NCI-H226 (cell line): Measurements from ENCODE around the gene CHST8.

Experiments
- DNase-seq: peaks from one replicate; pipeline ENCODE4 v3.0.0-alpha.2; 2015

The CHST8 gene

DNA sequence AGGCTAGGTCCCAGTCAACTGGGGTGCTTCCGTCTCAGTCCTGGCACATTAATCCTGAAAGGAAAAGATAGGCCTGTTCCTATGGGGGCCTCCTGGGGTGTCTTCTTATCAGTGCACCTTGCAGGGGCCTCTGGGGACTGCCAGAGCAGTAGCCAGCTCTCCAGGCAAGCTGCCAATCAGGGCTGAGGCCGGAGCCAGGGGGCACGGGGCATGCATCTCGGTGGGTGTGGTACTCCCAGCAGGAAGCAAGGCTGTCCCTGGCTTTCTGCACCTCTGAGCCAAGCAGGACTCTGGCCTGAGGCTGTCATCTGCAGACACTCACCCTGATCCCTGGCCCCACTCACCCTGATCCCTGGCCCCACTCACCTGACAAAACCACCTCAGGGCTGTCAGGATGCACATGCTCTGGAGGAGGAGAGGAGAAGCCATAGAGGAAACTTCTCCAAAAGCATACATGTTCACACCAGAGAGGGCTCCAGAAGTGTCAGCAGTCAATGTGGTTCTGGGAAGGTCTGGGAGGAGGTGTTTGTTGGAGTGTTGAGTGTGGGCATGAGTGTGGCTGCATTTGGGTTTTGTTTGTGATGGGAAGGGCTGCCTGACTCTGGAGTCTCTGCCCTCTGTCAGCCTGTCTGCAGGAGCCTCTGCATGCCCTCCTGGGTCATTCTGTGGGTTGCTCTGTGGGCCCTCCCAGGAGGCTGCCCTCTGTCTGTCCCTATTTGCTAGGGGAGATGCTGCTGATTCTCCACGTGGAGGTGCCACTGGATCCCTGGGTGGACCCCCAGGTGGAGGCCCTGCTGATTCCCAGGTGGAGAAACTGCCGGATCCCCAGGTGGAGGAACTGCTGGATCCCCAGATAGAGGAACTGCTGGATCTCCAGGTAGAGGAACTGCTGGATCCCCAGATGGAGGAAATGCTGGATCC, 152.2 kb downstream of the CHST8 start:
- DNase-seq, result no peak

DNA sequence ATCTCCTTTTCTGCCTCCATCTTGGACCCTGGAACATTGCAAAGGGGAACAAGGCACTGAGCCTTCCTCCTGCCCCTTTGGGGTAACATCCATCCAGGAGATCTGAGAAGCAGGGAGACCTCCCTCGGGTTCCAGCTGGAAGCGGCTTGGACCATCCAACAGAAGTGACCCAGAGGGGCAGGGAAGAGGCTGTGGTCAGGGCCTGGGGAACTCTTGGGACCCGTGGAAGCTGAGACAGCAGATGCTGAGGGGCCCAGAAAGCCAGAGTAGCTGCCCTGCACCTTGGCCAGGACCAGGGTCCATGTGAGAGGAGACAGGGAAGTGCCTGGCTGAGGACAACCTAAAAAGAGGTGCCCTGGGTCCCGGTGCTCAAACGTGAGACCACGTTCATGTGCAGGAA, 153.0 kb downstream of the CHST8 start:
- DNase-seq, result no peak

DNA sequence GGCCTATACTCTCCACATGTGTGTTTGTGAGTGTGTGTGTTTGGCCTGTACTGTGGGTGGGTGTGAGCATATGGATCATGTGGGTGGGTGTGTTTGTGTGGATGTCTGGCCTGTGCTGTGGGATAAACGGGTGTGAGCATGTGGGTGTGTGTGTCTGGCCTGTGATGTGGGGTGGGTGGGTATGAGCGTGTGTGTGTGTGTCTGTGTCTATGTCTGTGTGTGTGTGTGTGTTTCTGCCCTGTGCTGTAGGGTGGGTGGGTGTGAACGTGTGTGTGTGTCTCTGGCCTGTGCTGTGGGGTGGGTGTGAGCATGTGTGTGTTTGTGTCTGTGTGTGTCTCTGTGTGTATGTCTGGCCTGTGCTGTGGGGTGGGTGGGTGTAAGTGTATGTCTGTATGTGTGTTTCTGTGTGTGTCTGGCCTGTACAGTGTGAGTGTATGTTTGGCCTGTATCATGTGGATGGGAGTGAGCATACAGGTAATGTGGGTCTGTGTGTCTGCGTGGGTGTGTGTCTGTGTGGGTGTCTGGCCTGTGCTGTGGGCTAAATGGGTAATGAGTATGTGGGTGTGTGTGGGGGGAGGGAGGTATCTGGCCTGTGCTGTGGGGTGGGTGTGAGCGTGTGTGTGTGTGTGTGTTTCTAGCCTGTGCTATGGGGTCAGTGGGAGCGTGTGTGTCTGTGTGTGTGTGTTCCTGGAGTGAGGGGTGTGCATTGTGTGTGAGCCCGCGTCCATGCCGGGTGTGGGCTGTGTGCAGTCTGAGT, 154.2 kb downstream of the CHST8 start:
- no peak for DNase-seq

DNA sequence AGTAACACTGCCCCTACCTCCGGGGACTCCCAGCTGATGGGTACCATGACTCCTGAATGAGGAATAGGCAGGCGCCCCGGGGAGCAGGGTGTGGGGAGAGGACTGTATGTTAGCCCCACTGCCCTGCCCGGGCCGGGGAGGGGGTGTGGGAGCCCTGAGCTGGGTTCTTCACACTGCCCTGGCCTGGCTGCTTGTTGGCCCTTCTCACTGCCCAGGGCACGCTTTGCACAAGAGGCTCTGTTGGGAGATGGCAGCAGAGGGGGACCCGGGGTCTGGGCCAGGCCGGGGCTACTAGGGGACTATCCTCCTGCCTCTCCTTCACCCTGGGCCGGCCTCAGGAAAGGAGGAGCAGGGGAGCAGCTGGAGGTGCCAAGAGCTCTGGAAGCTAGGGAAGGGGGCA, 155.6 kb downstream of the CHST8 start:
- DNase-seq, result no peak

DNA sequence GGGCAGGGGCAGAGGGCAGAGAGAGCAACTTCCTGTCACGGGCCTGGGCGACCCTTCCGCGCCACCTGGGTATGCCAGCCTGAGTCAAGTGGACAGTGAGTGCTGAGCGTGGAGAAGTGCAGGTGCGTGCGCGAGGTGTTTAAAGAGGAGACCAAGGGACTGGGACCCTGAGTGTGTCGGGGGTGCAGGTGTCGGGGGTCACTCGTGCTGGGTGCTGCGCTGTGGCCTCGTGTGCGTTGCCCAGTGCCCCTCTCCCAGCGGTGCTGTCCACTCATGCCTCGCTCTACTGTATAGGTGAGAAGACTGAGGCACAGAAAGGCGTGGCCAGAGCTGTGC, 156.0 kb downstream of the CHST8 start:
- no peak for DNase-seq

DNA sequence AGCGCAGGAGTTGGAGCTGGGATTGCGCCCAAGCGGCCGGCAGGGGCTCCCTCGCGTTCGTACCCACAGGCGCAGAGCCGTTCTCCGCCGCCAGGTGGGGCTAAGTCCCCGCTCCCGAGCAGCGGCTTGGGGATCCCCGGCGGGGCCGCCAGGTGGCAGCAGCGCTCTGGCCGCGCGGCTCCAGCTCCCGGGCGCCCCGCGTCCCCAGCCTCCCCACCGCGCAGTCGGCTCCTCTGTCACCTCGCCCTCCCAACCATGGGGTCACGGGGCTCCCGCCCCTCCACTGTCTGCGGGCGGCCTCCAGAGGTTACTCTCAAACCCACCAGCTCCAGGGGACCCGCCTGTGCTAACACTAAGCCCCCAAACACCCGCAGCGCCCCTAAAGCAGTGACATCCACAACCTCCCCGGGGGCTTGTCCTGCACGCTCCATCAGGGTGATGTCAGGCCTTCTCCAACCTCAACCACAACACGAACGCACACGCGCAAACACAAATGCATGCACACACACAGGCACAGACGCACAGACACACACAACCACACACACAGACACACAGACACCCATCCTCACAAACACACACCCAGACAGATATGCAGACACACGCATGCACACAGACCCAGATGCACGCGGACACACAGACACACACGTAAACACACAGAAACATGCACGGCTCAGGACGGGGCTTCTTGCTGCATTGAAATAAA, 156.5 kb downstream of the CHST8 start:
- peak; percentile 42 for DNase-seq

DNA sequence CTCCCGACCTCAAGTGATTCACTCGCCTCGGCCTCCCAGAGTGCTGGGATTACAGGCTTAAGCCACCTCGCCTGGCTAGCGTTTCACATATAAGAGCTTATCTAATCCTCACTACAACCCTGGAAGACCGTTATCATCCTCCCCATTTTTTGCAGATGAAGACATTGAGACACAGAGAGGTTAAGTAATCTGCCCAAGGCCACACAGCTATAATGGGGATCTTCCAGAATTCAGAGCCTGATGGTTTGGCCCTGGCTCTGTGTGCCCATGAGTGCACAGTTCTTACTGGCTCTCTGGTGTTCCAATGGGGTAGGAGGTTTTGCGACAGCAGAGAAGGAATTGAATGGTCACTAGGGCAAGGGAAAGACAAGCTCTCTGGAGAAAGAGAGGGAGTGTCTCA, 158.1 kb downstream of the CHST8 start:
- no peak for DNase-seq

DNA sequence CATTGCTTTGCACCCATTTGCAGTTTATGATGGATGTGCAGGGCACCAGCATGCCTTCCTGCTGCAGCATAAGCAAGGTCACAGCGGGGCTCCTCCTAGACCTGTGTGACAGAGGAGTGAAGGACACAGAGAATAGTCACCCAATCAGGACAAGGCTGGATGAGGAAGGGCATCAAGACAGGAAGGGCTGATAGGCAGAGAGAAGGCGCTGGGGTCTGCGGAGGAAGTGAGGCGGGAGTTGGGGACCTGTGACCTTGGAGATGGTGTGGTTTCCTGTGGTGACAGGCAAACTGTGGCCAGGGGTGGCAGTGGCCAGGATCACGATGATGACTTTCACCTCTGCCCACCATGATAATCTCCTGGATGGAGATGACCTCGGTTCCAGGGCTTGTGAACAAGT, 158.5 kb downstream of the CHST8 start:
- no peak for DNase-seq

DNA sequence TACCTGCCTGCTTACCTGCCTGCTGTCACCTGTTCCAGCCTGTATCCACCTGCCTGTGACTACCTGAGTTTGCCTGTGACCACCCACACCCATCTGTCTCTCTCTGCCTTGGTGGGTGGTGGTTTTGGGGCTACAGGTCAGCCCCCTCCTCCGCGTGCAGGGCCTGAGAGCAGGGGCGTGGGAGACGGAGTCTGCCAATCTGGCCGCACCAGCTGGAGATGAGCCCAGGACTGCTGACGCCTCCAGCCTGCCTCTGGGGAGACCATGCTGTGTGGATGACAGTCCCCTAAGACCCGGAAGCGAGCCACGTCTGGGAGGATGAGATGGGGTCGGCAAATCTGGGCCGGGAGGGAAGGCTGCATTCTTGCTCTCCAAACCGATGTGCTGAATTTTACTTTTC, 159.0 kb downstream of the CHST8 start:
- no peak for DNase-seq

DNA sequence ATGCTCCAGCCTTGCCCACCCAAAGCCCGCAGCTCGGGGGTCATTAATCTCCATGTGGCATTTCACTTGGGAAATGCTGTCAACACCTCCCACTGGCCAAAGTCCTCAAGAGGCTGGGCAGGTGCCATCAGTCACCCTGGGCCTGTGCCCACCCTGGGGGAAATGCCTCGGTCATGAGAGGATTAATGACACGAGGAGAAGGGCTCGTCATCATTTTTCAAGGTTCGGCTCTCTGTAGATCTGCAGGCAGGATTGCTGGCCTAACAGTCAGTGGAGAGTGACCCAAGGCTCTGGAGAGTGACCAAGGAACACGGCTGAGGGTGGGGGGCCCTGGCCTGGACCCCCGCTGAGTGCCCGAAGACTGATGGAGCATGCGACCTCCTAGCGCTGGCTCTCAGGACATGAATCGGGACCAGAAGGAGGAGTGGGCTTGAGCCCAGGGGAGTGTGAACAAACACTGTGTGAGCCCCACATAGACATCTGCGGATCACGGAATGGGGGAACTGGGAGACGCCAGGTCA, 159.7 kb downstream of the CHST8 start:
- no peak for DNase-seq

DNA sequence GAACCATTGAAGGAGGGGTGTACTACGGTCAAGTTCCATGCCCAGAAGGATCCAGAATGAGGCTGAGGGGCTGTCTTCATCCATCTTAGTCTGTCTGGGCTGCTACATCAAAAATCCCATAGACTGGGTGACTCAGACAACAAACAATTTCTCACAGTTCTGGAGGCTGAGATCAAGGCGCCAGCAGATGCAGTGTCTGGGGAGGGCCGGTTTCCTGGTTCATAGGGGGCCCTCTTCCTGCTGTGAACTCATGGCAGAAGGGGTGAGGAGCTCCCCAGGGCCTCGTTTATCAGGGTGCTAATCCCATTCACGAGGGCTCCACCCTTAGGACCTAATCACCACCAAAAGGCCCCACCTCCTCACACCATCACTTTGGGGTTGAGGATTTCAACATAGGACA, 160.2 kb downstream of the CHST8 start:
- no peak for DNase-seq

DNA sequence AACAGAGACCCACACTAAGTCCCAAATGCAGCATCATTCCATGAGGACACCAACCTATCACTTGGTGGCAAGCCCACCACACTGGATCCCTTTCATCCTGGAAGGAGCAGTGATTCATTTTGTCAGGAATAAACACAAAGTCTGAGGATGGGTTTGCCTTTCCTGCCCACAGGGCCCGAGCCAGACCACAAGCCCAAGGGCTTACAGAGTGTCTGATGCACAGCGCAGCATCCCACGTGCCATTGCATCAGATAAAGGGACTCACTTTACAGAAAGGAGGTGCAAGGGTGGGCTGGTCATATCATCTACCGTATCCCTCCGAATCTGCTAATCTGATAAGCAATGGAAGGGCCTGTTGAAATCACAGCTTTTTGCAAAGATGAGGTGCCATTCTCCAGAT, 162.7 kb downstream of the CHST8 start:
- DNase-seq, result no peak

DNA sequence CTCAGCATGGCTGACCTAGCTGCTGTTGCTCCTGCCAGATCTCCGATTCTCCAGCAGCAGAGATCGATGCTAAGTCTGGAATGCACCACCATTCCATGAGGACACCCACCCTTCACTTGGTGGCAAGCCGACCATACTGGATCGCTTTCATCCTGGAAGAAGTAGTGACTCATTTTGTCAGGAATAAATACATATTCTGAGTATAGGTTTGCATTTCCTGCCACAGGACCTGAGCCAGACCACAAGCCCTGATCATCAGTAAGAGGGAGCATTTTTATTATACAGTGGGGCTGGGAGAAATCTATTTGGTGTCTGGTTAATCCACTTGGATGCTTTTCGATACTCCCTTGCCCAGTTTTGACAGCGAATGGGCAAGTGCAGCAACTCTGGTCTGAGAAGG, 164.0 kb downstream of the CHST8 start:
- DNase-seq, result no peak

DNA sequence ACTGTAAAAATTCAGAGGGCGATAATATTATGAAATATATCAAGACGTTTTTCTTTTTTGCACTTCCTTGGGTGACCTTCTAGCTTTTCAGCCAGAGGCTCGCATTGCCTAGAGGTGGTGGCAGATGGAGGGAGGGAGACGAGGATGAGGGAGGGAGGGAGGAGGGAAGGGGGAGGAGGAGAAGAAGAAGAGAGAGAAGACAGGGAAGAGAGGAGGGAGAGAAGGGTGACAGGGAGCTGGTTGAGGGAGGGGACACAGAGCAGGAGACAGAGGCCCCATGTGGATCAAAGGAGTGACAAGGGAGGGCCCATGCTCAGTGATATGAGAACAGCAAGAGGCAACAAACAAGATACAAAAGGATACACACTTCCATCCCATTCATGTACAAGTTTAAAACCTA, 166.9 kb downstream of the CHST8 start:
- no peak for DNase-seq

DNA sequence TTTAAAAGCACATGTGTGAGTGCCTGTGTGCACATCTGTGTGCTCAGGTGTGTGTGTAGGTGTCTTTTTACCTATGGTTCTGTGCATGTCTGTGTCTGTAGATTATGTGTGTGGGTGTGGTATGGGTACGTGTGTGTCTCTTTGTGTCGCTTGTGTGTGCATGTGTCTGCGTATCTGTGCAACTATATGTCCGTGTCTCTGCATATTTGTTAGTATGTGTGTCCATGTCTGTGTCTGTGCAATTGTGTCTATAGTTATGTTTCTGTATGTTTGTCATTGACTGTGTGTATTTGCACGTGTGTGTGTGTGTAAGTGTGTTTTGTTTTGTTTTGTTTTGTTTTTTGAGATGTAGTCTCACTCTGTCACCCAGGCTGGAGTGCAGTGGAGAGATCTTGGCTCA, 167.6 kb downstream of the CHST8 start:
- no peak for DNase-seq

DNA sequence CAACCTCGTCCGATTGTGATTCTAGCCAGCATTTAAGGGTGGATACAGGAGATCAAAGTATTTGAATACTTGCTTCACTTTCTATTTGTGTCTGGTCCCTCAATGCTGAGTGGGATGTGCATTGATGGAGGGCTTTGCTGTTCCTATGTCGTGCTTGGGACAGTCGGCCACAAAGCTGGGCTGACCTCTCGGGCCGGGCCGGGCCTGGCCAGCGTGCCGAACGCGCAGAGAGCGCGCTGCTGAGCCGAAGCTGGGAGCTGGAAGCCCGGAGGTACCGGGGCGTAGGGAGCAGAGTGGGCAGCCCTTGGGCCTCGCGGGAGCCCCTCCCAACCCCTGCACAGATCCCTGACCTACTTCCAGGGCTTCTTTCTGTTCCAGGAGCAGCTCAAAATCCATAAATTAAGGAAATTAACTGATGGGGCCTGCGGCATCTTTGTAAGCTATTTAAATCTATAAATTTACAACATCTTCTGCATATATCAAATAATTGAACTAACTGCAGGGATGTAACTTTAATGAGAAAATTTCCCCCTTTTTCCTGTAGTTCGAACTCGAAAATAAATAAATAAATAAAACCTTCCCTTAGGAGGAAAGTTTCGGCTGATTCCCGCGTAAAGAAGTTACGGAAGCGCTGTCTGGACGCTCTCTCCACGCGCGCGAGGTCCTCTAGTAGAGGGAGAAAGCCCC, 173.1 kb downstream of the CHST8 start:
- DNase-seq, result no peak

DNA sequence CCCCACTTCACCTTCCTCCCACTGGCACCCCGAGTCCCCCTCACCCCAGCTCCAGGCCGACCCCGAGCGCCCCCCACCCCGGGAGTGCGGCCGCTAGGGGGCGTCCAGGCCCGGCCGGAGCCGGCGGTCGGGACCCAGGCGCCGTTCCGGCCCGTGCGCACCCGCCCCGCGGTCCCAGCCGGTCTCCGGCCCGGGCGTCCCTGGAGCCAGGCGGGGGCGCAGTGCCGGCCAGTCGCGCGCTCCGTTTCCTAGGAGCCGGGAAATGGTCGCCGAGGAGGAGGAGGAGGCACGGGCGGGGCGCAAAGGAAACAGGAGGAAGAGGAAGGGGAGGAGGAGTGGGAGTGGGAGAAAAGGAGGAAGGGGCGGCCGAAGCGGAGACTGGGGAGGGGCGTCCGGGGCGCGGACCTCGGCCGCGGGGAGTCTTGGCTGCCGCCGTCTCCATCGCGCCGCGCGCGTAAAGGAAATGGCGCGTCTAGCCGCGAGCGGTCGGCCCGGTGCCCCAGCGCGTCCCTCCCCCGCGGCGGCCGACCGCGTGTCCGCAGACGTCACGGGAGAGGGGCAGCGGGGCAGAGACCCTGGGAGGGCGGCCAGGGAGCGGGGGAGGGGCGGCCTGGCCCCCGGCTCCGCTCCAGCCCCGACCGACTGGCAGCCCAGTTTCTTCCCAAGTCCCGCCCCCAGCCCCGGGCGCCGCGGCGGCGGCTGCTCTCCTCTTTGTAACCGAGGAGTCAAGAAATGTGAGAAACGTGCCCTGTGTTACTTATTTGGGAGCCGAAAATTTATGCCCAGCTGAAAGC, 173.8 kb downstream of the CHST8 start:
- DNase-seq, result peak; percentile 83

DNA sequence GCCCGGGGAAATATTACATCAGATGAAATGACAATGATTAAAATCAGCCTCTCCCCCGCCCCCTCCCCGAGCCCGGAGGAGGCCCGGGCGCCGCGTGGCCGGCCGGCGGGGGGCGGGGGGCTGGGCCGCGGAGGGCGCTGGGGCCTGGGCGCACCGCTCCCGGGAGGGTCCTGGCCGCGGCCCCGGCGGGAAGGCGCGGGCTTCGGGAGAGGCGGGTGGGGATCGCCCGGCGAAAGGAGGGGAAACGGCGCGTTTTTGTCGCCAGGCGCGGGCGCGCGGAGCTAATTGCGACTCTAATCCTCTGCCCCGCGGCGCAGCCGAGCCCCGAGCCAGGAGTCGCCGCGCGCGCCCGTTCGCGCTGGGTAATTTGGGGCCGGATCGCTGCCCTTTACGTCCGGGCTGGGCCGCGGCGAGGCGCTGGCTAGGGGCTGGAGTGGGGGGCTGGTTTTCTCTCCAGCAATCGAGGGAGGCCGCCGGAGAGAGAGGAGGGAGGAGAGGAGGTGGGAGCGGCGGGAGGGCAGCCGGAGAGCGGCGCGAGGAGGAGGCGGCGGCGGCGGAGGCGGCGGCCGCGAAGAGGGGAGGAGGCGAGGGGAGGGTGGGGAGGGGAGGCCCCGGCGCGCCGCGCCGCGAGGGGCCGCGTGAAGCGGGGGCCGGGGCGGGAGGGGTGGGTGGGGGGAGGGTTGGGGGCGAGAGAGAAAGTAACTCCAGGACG, 174.6 kb downstream of the CHST8 start, which contains the start of gene KCTD15:
Gene KCTD15 (plus strand): TSS at position 707 of the 712 bp plus-strand sequence. CDS start 3,585 bp downstream, outside the sequence.
- peak; percentile 43 for DNase-seq

DNA sequence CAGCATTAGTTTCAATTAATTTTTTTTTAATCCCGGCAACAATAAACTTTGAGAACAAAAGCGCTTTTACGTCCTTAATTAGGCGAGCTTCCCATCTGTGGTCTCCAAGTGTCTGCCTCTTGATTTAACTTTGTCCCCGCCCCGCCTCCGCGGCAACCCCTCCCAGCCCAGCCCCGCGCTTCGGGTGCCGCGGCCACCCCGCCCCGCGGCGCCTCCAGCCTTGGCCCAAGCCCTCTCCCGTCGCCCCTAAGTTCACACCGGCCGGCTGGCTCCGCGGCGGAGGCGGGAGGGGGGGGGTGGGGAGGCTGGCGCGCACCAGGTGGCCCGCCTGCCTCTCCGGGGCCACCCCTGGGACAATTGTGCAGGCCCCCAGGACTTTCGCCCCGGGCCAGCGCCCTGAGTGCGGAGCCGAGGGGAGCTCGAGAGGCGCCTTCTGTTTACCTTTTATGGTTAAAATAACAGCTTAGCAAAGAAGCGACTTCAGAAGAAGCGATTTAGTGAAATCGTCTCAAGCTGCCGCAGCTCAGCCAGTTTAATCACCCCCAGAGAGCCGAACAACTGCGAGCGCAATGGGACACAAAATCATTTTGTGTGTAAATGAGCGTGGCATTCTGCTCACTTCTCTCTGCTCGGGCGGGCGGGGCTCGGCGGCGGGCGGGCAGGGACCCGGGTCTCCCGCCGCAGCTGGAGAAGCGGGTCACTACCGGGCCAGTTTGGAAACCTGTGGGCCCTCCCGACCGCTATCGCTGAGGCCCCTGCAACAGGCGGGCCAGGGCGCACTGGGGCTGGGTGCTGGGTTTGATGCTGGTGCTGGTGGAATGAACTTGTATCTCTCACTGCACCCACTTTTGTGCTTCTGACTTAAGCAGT, 176.3 kb downstream of the CHST8 start:
- DNase-seq, result no peak

DNA sequence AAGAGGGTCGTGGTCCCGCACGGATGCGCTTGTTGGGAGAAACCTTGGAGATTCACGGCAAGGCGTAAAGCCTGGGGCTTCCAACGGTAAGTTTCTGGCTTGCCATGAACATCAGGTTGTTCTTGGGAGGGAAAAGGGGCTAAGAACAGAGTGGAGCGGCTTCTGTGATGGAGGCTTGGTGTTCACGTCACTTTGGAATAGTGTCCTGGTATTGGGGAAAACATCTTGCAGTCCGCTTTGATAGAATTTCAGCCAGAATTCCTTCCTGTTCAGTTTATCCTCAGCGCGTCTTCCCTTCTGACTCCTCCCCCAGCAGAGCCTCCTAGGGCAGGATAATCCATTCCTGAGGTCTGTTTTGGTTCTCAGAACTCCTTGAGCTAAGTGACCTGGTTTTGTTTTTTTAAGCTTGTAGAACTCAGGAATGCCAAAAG, 176.9 kb downstream of the CHST8 start:
- no peak for DNase-seq
